BE2C (cell line): ENCODE measurements around the gene ACTL6A.

Source experiments
- DNase-seq: peaks from one replicate; pipeline ENCODE4 v3.0.0-alpha.2; 2020
- H3K27me3 ChIP-seq: fragments of 250-450 bp; sonication (Bioruptor Pico); 2 replicates; pipeline ENCODE4 v1.5.1; 2020; ENCODE audit warnings: mild to moderate bottlenecking
- H3K36me3 ChIP-seq: fragments of 250-450 bp; sonication (Bioruptor Pico); 2 replicates; pipeline ENCODE4 v1.5.1; 2020; ENCODE audit warnings: mild to moderate bottlenecking
- H3K4me1 ChIP-seq: fragments of 250-450 bp; sonication (Bioruptor Pico); 2 replicates; pipeline ENCODE4 v1.5.1; 2020
- H3K4me3 ChIP-seq: 2 replicates; pipeline ENCODE4 v1.5.1; 2011; ENCODE audit warnings: low read depth, low read length
- H3K9me3 ChIP-seq: fragments of 250-450 bp; sonication (Bioruptor Pico); 2 replicates; pipeline ENCODE4 v1.5.1; 2020
- TF ChIP-seq, protein P1 (sequence below): IDR thresholded peaks from 2 replicates; pipeline ENCODE4 v1.5.1; 2012; ENCODE audit warnings: mild to moderate bottlenecking, low read depth, low read length

The ACTL6A gene

DNA sequence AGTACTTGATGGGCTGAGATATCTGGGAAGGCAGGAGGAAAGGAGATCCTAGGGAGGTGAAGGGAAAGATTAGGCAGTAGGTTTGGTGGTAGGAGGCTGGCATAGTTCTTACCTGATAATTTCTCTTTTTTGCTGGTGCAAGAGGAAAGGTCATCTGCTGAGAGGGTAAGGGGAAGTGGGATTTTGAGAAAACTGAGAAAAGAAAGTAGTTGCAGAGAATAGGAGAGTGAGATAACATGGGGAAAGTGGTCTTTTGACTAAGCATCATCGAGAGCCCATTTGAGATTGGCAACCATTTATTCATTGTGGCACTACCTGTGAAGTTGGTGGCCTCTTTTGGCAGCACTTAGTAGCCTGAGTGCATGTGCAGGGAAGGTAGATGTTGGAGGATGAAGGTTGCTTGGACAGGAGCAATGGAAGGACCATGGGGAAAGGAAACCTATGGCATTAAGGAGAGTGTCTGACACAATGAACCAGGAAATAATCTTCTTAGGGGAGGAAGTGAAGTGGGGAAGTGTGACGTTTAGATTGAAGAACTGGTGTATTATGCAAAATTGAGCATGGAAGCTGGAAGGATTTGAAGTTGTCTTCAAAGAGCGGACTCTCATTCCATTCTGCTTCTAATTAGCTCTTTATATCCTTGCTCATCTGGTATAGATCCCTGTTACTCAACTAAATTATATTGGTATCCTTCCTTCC, 68.2 kb downstream of the ACTL6A start:
- Histone ChIP-seq H3K36me3 (no peaks in the 10 kb centered on the region), H3K9me3 (no peaks in the 10 kb centered on the region), H3K27me3 (no peaks in the 10 kb centered on the region), H3K4me3 (no peak overlapping the region), H3K4me1 (no peaks in the 10 kb centered on the region)
- no peak for DNase-seq
- TF ChIP-seq, protein P1, sequence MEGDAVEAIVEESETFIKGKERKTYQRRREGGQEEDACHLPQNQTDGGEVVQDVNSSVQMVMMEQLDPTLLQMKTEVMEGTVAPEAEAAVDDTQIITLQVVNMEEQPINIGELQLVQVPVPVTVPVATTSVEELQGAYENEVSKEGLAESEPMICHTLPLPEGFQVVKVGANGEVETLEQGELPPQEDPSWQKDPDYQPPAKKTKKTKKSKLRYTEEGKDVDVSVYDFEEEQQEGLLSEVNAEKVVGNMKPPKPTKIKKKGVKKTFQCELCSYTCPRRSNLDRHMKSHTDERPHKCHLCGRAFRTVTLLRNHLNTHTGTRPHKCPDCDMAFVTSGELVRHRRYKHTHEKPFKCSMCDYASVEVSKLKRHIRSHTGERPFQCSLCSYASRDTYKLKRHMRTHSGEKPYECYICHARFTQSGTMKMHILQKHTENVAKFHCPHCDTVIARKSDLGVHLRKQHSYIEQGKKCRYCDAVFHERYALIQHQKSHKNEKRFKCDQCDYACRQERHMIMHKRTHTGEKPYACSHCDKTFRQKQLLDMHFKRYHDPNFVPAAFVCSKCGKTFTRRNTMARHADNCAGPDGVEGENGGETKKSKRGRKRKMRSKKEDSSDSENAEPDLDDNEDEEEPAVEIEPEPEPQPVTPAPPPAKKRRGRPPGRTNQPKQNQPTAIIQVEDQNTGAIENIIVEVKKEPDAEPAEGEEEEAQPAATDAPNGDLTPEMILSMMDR, result no peak
